ENCODE data around the gene NR2E1.

DNA sequence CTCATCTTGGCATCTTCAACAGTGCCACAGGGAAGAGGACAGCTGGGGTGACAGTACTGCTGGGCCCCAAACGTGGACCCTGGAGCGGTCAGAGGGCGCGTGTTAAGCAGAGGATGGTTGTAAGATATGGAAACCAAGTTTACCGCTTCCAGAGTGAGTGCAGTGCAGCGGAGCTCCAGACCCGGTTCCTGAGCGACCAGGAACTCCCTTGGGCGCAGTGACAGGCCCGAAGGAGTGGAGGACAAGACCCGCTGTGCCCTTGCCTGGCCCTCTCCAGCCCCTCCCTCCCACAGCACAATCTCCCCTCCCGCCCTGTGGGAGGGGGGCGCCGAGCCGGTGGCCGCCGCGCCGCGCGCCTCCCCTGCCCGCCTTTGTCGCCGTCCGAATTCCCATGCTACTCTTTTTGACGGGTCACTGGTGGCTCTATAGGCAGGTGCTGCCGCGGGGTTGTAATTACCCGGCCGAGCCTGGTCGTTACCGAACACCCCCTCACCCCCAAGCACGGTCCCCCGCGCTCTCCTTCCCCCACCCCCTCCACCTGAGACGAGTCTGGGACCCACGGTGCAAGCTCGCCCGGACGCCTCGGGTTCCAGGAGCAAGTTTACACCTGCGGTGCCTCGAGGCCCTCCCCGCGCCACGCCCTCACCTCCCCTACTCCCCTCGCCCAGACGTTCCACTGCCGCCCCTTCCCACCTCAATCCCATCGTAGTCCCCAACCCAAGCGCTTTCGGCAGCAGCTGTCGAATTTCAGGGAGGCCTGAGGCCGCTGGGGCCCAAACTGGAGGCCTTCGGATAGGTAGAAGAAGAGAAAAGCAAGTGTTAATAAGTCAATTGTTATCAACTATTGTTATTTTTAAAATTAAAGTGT, 3.9 kb downstream of the NR2E1 start:
- TF ChIP-seq, protein P1, sequence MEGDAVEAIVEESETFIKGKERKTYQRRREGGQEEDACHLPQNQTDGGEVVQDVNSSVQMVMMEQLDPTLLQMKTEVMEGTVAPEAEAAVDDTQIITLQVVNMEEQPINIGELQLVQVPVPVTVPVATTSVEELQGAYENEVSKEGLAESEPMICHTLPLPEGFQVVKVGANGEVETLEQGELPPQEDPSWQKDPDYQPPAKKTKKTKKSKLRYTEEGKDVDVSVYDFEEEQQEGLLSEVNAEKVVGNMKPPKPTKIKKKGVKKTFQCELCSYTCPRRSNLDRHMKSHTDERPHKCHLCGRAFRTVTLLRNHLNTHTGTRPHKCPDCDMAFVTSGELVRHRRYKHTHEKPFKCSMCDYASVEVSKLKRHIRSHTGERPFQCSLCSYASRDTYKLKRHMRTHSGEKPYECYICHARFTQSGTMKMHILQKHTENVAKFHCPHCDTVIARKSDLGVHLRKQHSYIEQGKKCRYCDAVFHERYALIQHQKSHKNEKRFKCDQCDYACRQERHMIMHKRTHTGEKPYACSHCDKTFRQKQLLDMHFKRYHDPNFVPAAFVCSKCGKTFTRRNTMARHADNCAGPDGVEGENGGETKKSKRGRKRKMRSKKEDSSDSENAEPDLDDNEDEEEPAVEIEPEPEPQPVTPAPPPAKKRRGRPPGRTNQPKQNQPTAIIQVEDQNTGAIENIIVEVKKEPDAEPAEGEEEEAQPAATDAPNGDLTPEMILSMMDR (IDR thresholded peaks at IDR 0.05; ENCODE audit: low read length), result no peak
- no peak for TF ChIP-seq EZH2 (IDR thresholded peaks at IDR 0.05; ENCODE audit: borderline replicate concordance, low read length)

Measured in OCI-LY1 (cell line).